ENCODE measurements around the gene MAGEC3.

- TF ChIP-seq POLR2A (IDR thresholded peaks at IDR 0.05) (no peak), CTCF (IDR thresholded peaks at IDR 0.05) (no peak)
These were observed 64.2 kb downstream of the MAGEC3 start for GRCh38 chrX:141902366-141902765.

Data from body of pancreas (tissue), 4 donors.